Astrocyte (in vitro differentiated cells and primary cell): Measurements from ENCODE around the gene PRR5.

Experiments used
- CTCF ChIP-seq: IDR thresholded peaks from 2 replicates; pipeline ENCODE4 v1.5.1; 2011; ENCODE audit warnings: low read depth, mild to moderate bottlenecking, inconsistent platforms, low read length, moderate library complexity; ENCODE audit not compliant: insufficient read depth
- EZH2 ChIP-seq: IDR thresholded peaks from 2 replicates; pipeline ENCODE4 v1.6.1; 2012; ENCODE audit warnings: mild to moderate bottlenecking, low read length, inconsistent platforms; ENCODE audit not compliant: insufficient read depth

DNA sequence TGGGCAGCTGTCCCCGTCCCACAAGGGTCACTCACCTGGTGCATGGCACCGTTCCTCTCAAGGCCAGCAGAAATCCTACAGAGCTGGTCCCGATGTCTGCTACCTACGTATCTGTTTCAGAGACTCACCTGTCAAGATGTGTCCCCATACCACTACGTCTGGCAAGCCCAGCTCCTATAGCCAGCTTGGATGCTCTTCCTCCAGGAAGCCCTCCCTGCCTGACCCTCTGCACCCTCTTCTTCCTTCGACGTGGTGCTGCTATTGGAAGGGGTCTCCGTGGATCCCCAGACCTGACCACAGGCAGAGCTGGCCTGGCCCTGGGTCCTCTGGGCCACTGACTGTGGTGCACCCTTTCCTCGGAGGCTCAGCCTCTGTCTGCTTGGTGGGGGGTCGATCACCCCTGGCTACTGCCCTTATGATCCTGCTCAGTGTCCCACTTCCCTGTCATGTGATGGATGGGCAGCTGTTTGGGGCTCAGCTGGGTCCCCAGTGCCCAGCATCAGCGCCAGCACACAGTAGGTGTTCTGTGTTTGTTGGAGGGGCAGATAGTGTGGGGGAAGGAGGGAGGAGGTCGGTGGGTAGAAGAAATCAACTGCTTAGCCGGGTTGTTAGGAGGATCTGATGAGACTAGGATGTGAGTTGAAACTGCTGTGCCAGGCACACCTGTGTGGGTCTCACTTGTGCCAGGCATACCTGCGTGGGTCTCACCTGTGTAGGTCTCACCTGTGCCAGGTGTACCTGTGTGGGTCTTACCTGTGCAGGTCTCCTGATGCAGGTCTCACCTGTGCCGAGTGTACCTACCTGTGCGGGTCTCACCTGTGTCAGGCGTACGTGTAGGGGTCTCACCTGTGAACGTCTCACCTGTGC, 28.7 kb downstream of the PRR5 start:
- TF ChIP-seq CTCF (no peak), EZH2 (no peak)
